Retina (tissue), 1 donor: ENCODE results near the gene STAT6.

Source experiments
- DNase-seq: peaks from one replicate; pipeline ENCODE4 v3.0.0-alpha.2; 2016

STAT6 gene

GRCh38 chr12:57111031-57111734, at the start of gene STAT6:
STAT6 (minus strand) TSS chr12:57111362; CDS start chr12:57108278, 3,084 bp downstream.
- DNase-seq = peak; percentile 78

- no peak for DNase-seq
Measured at GRCh38 chr12:57160741-57161140, 49.6 kb upstream of the STAT6 start.

GRCh38 chr12:57160040-57160439, 48.9 kb upstream of the STAT6 start:
- DNase-seq = no peak

- no peak for DNase-seq
Measured at GRCh38 chr12:57159311-57159710, 48.1 kb upstream of the STAT6 start.

GRCh38 chr12:57158665-57159064, 47.5 kb upstream of the STAT6 start:
- peak; percentile 31 for DNase-seq

GRCh38 chr12:57158186-57158585, 47.0 kb upstream of the STAT6 start:
- no peak for DNase-seq

- no peak for DNase-seq
Measured at GRCh38 chr12:57157588-57158173, 46.5 kb upstream of the STAT6 start.

- DNase-seq = no peak
Measured at GRCh38 chr12:57156701-57157403, 45.7 kb upstream of the STAT6 start.

GRCh38 chr12:57154804-57155434, 43.8 kb upstream of the STAT6 start:
- no peak for DNase-seq

GRCh38 chr12:57154076-57154475, 42.9 kb upstream of the STAT6 start:
- DNase-seq = no peak

- no peak for DNase-seq
Measured at GRCh38 chr12:57153415-57153997, 42.3 kb upstream of the STAT6 start.

GRCh38 chr12:57152639-57153038, 41.5 kb upstream of the STAT6 start:
- DNase-seq = no peak

- DNase-seq = no peak
Measured at GRCh38 chr12:57151741-57152630, 40.8 kb upstream of the STAT6 start.

- no peak for DNase-seq
Measured at GRCh38 chr12:57150400-57151000, 39.3 kb upstream of the STAT6 start.

- no peak for DNase-seq
Measured at GRCh38 chr12:57149245-57149900, 38.2 kb upstream of the STAT6 start.

GRCh38 chr12:57148469-57149244, 37.5 kb upstream of the STAT6 start:
- DNase-seq = no peak

- peak; percentile 25 for DNase-seq
Measured at GRCh38 chr12:57146961-57147944, 36.1 kb upstream of the STAT6 start, which contains the start of gene LRP1-AS. LRP1-AS (minus strand) TSS chr12:57147619.

- DNase-seq = no peak
Measured at GRCh38 chr12:57146092-57146491, 34.9 kb upstream of the STAT6 start.
